GM18951 (cell line): Measurements from ENCODE around the gene NKX2-3.

ENCODE experiments used
- POLR2A ChIP-seq: IDR thresholded peaks from 4 replicates; pipeline ENCODE4 v1.6.1; 2011; ENCODE audit warnings: mild to moderate bottlenecking; ENCODE audit not compliant: insufficient read length, insufficient read depth; ENCODE audit errors: extremely low read depth
- in situ Hi-C: fragments of 300-500 bp; cut with MboI; formaldehyde crosslinking; loops from one replicate; pipeline ENCODE4 v1.12.0; 2022; ENCODE audit warnings: low sequenced_read_pairs, mixed read lengths, inconsistent platforms; ENCODE audit not compliant: unreplicated experiment

The NKX2-3 gene

GRCh38 chr10:99539120-99539519 is 6.4 kb downstream of the NKX2-3 start:
- TF ChIP-seq POLR2A: no peak
- in situ Hi-C loops: no loop called here

DNA sequence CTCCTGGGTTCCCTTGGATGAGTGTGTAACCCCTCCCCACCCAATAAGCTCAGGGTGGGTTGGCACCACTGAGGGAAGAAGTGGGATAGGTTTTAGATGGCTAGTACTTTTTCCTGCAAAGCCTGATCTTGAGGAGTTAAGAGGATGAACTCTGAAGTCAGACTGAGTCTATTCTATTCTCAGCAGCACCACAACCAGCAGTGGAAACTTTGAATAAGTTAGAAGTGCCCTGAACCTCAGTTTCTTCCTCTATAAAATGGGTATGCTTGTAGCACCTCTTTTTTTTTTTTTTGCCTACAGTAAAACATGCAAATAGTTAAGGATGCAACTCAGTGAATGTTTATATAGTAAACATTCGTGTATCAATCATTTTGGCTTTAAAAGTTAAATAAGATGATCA is 7.1 kb downstream of the NKX2-3 start:
- in situ Hi-C loops: no loop called here
- TF ChIP-seq POLR2A: no peak

DNA sequence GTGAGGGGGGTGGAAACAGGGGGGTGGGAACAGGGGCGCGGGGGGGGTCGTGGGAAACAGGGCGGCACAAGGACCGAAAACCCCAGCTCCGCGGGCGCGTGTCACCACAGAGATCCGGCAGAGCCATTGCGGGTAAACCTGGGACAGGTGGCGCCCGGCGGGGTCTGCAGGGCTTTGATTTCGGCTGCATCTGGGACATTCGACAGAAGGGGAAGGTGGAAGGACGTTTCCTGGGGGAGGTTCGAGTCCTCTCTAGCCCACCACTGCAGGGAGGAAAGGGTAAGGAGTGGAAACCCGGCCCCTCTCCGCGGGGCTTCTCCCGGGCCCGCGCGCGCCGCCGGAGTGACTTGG is 7.5 kb downstream of the NKX2-3 start:
- in situ Hi-C loops: no loop called here
- TF ChIP-seq POLR2A: no peak

DNA sequence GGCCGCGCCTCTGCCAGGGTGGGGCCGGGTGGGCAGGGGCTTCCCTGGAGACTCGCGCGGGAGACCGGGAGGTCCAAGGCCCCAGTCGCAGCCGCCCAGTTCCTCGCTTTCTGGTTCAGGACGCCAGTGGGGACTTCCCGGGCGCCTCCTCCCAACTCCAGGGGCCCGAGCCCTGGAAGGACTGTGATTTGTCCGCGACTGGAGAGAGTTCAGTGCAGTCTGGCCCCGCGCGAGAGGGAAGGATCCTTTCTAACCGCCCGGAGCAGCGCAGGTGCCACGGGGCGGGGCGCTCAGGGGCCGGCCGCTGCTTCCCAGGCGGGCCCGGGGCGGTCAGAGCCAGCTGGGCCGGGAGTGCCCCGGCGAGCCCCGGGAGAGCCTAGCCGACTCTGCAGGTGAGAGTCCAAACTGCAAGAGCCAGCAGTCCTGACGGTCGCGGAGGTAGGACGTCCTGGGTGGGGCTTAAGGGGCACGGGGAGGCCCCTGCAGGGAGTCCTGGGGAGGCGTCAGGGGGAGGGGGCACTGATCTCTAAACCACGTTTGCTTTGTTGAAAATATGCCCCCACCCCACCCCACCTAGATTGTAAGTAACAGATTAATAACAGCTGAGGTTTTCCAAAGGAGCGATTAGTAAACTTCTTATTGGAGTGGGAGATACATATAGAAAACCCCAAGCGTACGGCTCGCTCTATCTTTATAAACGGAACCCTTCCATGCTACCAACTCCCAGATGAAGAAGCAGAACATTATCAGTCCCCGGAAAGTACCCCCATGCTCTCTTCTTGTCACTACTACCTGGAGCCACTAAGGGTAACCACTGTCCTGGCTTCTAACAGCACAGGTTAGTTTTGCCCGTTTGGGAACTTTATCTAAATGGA is 8.2 kb downstream of the NKX2-3 start:
- in situ Hi-C loops: no loop called here
- no peak for TF ChIP-seq POLR2A

- no peak for TF ChIP-seq POLR2A
- in situ Hi-C loops: no loop called here
Observed at GRCh38 chr10:99544322-99544721, 11.6 kb downstream of the NKX2-3 start.

GRCh38 chr10:99548041-99548530 is 15.3 kb downstream of the NKX2-3 start:
- TF ChIP-seq POLR2A: no peak
- in situ Hi-C loops: no loop called here

DNA sequence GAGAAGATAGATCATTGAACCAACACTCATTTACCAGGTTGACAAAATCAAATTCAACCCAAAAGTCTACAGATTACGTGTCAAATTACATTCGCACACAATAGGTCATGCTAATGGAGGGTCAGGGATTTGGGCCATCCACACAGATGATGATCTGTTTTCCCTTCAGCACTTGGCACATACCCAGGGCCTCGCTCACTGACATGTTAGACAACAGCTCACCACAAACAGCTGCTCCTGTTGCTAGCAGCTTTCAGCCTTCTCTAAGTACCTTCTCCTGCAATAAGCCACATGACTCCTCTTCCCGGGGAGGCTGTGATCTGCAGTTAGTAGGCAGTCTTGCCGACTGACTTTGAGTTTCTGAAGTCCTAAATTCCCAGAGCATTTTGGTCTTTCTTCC is 18.4 kb downstream of the NKX2-3 start:
- no peak for TF ChIP-seq POLR2A
- in situ Hi-C loops: no loop called here

DNA sequence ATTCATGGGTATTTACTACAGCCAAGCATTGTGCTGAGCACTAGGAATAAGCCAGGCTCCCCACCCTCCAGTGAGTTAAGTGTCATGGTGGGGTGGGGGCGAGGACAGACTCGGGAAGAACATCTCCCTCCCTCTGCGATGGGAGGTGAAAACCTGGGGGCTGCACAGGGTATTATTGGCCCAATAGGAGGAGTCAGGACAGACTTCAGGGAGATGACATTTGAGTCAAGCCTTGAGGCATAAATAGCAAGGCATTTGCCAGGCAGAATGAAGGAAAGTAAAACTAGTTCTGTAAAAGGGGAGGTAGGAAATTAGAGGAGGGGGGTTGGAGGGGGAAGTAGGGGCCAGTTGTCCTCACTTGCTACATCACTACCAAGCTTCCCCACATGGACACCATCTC is 18.9 kb downstream of the NKX2-3 start:
- in situ Hi-C loops: no loop called here
- TF ChIP-seq POLR2A: no peak

DNA sequence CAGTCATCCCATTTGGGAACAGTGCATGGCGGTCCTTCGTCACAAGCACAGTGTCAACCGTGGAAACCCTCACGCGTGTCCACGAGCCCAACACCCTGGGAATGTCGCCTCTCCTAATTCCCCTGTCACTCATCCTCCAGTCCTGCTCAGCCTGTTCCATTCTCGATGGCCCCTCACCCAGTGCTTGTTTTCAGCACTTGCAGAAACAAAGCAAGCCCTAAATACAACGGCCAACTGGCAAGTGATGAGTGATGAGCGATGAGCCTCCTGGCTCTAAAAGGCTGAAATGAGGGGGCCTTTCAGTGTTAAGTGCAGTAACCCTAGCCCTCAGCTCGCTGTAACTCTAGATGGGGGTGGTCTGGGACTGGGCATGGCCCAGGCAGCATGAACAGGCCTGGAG is 22.6 kb downstream of the NKX2-3 start:
- no peak for TF ChIP-seq POLR2A
- in situ Hi-C loops: no loop called here

GRCh38 chr10:99555825-99556523 is 23.2 kb downstream of the NKX2-3 start:
- in situ Hi-C loops: no loop called here
- no peak for TF ChIP-seq POLR2A

GRCh38 chr10:99557044-99557443 is 24.3 kb downstream of the NKX2-3 start:
- TF ChIP-seq POLR2A: no peak
- in situ Hi-C loops: no loop called here

DNA sequence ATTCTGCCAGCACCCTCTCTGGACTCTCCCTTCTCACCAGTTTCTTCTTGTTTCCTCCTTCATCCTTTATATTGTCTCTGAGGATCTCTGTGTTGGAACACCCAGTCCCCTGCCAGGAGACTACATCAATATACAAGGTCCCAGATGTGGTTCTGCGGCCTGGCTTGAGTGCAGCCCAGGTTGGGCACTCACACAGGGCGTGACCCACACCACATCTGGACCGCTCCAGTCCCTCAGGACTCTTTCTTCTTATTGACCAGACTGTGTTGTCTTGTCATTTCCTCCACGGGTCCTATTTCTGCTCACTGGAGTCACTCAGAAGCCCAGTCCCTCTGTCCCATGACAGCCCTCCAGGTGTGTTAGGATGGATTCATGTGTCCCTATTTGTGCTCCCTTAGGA is 26.0 kb downstream of the NKX2-3 start:
- TF ChIP-seq POLR2A: no peak
- in situ Hi-C loops: no loop called here

GRCh38 chr10:99560277-99561126 is 27.8 kb downstream of the NKX2-3 start:
- in situ Hi-C loops: no loop called here
- no peak for TF ChIP-seq POLR2A
